ENCODE data around the gene SLC4A3.

DNA sequence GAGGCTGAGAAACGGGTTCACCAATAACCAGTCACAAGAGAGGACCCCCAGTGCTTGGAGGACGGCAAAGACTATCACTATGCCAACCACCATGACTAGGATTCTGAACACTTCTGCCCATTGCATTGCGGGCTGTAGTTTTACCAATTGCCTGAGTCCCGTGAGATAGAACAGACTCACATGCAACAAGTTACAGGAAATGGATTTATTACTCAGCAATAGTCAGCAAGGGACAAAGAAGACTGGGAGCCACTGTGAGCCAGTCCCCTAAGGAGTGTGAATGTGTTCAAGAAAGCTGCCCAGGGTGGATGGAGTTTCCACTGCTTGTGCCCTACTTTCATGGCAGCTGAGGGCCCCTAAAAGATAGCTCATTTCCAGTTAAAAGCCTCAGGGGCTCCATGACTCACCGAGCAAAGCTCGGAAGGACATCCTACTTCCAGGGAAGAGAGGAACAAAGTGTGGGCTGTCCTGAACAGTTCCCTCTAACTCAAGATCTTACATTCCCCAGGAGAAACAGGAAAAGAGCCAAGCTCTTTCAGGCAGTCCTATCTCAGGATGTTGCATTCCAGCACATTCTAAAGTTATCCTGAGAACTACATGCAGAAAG is 54.4 kb downstream of the SLC4A3 start:
- TF ChIP-seq POLR2AphosphoS5 (IDR thresholded peaks at IDR 0.05; ENCODE audit: low read depth, low read length) (no peak), ELF1 (IDR thresholded peaks at IDR 0.05; ENCODE audit: borderline replicate concordance, low read depth) (no peak), TCF7L2 (IDR thresholded peaks at IDR 0.05; ENCODE audit: borderline replicate concordance, extremely low read depth, insufficient read depth, insufficient read length) (no peak), FOSL1 (IDR thresholded peaks at IDR 0.05; ENCODE audit: low read depth) (no peak), EZH2phosphoT487 (IDR thresholded peaks at IDR 0.05; ENCODE audit: borderline replicate concordance) (no peak), YY1 (IDR thresholded peaks at IDR 0.05; ENCODE audit: extremely low read depth, insufficient replicate concordance, low read depth, low read length) (no peak), EZH2 (IDR thresholded peaks at IDR 0.05) (no peak), ZBTB33 (IDR thresholded peaks at IDR 0.05; ENCODE audit: extremely low read depth, insufficient replicate concordance, low read length) (no peak), CEBPB (IDR thresholded peaks at IDR 0.05; ENCODE audit: low read depth) (no peak), SIN3A (IDR thresholded peaks at IDR 0.05; ENCODE audit: low read depth) (no peak), POLR2A (IDR thresholded peaks at IDR 0.05; ENCODE audit: borderline replicate concordance, extremely low read depth, insufficient read depth, insufficient read length) (no peak)
- TF ChIP-seq, protein P1, sequence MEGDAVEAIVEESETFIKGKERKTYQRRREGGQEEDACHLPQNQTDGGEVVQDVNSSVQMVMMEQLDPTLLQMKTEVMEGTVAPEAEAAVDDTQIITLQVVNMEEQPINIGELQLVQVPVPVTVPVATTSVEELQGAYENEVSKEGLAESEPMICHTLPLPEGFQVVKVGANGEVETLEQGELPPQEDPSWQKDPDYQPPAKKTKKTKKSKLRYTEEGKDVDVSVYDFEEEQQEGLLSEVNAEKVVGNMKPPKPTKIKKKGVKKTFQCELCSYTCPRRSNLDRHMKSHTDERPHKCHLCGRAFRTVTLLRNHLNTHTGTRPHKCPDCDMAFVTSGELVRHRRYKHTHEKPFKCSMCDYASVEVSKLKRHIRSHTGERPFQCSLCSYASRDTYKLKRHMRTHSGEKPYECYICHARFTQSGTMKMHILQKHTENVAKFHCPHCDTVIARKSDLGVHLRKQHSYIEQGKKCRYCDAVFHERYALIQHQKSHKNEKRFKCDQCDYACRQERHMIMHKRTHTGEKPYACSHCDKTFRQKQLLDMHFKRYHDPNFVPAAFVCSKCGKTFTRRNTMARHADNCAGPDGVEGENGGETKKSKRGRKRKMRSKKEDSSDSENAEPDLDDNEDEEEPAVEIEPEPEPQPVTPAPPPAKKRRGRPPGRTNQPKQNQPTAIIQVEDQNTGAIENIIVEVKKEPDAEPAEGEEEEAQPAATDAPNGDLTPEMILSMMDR (IDR thresholded peaks at IDR 0.05 in 2 of 3, conservative IDR thresholded peaks at IDR 0.05 in 1 of 3; ENCODE audit: borderline replicate concordance in 1 of 3, insufficient read depth in 1 of 3, low read depth in 2 of 3, low read length in 2 of 3): no peak
- TF ChIP-seq, protein P2, sequence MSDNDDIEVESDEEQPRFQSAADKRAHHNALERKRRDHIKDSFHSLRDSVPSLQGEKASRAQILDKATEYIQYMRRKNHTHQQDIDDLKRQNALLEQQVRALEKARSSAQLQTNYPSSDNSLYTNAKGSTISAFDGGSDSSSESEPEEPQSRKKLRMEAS (IDR thresholded peaks at IDR 0.05): no peak

All from HCT116 (cell line).